ENCODE results near the gene PIGV.

PIGV gene

GRCh38 chr1:26744075-26744959 lies 43.4 kb upstream of the PIGV start:
- Histone ChIP-seq H3K9me3 (ENCODE audit: control insufficient read depth, insufficient read depth, low read depth, low read length) (no peaks in the 10 kb centered on the region), H3K4me1 (ENCODE audit: control insufficient read depth, insufficient read depth, low read length) (no peaks in the 10 kb centered on the region), H3K27ac (ENCODE audit: extremely low read depth, low read depth, low read length) (no peak overlapping the region), H3K36me3 (ENCODE audit: control insufficient read depth in 2 of 2, insufficient read depth in 1 of 2, low read length in 2 of 2) (peaks cover 17 to 93% of the 10 kb centered on the region in 2 experiments; a peak in 2 of 3 replicates), H3K4me3 (ENCODE audit: low read depth, low read length) (no peak overlapping the region)
- ChIA-PET CTCF (interaction anchor here (0.6 to 0.9 kb wide), 4 partner anchors 10 to 96 kb away, joined by 3 to 5 read pairs (median 4); no protein-coding TSS in a partner anchor), POLR2A (interaction anchor here (0.7 to 2.0 kb wide), 3 partner anchors 10 to 46 kb away, joined by 3 to 8 read pairs (median 5); no protein-coding TSS in a partner anchor)
- TF ChIP-seq TRIM28 (IDR thresholded peaks at IDR 0.05; ENCODE audit: borderline replicate concordance, low read length) (peak; percentile 97), ZBTB20 (tag by site-specific recombination; IDR thresholded peaks at IDR 0.05) (peak; percentile 96), GLI2 (tag by site-specific recombination; IDR thresholded peaks at IDR 0.05; ENCODE audit: borderline replicate concordance, low read depth) (no peak), ZNF24 (tag by site-specific recombination; IDR thresholded peaks at IDR 0.05) (no peak), SETDB1 (IDR thresholded peaks at IDR 0.05; ENCODE audit: insufficient read length, low read length) (peak; percentile 81), ZNF701 (tag by site-specific recombination; IDR thresholded peaks at IDR 0.05) (no peak), ZNF837 (tag by site-specific recombination; IDR thresholded peaks at IDR 0.05) (no peak), ZFP3 (tag by site-specific recombination; IDR thresholded peaks at IDR 0.05; ENCODE audit: low read depth) (no peak)

GRCh38 chr1:26745191-26745590 lies 42.6 kb upstream of the PIGV start:
- ChIA-PET POLR2A (interaction anchor here (0.7 to 1.0 kb wide), 2 partner anchors 9 to 16 kb away, joined by 3 to 5 read pairs; no protein-coding TSS in a partner anchor), CTCF (interaction anchor here (0.6 to 0.8 kb wide), 3 partner anchors 14 to 96 kb away, joined by 3 to 4 read pairs (median 3); no protein-coding TSS in a partner anchor)
- Histone ChIP-seq H3K4me1 (ENCODE audit: control insufficient read depth, insufficient read depth, low read length) (no peaks in the 10 kb centered on the region), H3K4me3 (ENCODE audit: low read depth, low read length) (no peak overlapping the region), H3K36me3 (ENCODE audit: control insufficient read depth in 2 of 2, insufficient read depth in 1 of 2, low read length in 2 of 2) (peaks cover 12 to 93% of the 10 kb centered on the region in 2 experiments; a peak in 2 of 3 replicates), H3K27ac (ENCODE audit: extremely low read depth, low read depth, low read length) (no peak overlapping the region), H3K9me3 (ENCODE audit: control insufficient read depth, insufficient read depth, low read depth, low read length) (no peaks in the 10 kb centered on the region)
- TF ChIP-seq ZSCAN30 (tag by site-specific recombination; IDR thresholded peaks at IDR 0.05) (no peak), PRDM4 (tag by site-specific recombination; IDR thresholded peaks at IDR 0.05) (no peak), ZNF513 (tag by site-specific recombination; IDR thresholded peaks at IDR 0.05) (no peak), ZBTB21 (tag by site-specific recombination; IDR thresholded peaks at IDR 0.05) (no peak), ZNF580 (tag by site-specific recombination; IDR thresholded peaks at IDR 0.05) (no peak), TSHZ1 (tag by site-specific recombination; IDR thresholded peaks at IDR 0.05; ENCODE audit: borderline replicate concordance) (no peak), ZNF18 (tag by site-specific recombination; IDR thresholded peaks at IDR 0.05) (no peak), ZNF221 (tag by site-specific recombination; IDR thresholded peaks at IDR 0.05; ENCODE audit: borderline replicate concordance) (no peak), ZNF302 (tag by site-specific recombination; IDR thresholded peaks at IDR 0.05; ENCODE audit: low read depth) (no peak), ZNF621 (tag by site-specific recombination; IDR thresholded peaks at IDR 0.05) (no peak), ZBTB1 (tag by site-specific recombination; IDR thresholded peaks at IDR 0.05) (no peak), ZNF133 (tag by site-specific recombination; IDR thresholded peaks at IDR 0.05) (no peak)
